ENCODE data around the gene NT5C. TPM values are rescaled to one million over a fixed set of nuclear protein-coding genes. Genes with fewer than 3 reads are reported as not detected.
A peak's percentile ranks its signal among the peaks of the same experiment; 100 is the strongest.

NT5C gene
- total RNA-seq, 2 donors from 2014 or later: 120 to 166 TPM

GRCh38 chr17:75087182-75087557 lies 44.4 kb downstream of the NT5C start:
- H3K4me1 ChIP-seq (replicated peaks): peaks cover 4% of the 10 kb centered on the region
- WGBS: 60% methylated on average over 12 of the region's 12 CpGs
- intact Hi-C loops (cut with DNase I): no loop called here

GRCh38 chr17:75086496-75087181 lies 44.9 kb downstream of the NT5C start:
- 74% methylated on average over 15 of the region's 15 CpGs for WGBS
- TF ChIP-seq, protein P1, sequence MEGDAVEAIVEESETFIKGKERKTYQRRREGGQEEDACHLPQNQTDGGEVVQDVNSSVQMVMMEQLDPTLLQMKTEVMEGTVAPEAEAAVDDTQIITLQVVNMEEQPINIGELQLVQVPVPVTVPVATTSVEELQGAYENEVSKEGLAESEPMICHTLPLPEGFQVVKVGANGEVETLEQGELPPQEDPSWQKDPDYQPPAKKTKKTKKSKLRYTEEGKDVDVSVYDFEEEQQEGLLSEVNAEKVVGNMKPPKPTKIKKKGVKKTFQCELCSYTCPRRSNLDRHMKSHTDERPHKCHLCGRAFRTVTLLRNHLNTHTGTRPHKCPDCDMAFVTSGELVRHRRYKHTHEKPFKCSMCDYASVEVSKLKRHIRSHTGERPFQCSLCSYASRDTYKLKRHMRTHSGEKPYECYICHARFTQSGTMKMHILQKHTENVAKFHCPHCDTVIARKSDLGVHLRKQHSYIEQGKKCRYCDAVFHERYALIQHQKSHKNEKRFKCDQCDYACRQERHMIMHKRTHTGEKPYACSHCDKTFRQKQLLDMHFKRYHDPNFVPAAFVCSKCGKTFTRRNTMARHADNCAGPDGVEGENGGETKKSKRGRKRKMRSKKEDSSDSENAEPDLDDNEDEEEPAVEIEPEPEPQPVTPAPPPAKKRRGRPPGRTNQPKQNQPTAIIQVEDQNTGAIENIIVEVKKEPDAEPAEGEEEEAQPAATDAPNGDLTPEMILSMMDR (IDR thresholded peaks at IDR 0.05): no peak
- TF ChIP-seq POLR2A (IDR thresholded peaks at IDR 0.05) (no peak), POLR2AphosphoS5 (IDR thresholded peaks at IDR 0.05) (no peak)
- Histone ChIP-seq H3K36me3 (no peaks in the 10 kb centered on the region), H3K27me3 (replicated peaks; ENCODE audit: insufficient read depth) (no peaks in the 10 kb centered on the region), H3K27ac (peak overlapping the region; percentile 89 to 91), H3K4me1 (replicated peaks) (peaks cover 3% of the 10 kb centered on the region), H3K4me3 (no peak overlapping the region), H3K9me3 (no peaks in the 10 kb centered on the region)
- DNase-seq (ENCODE audit: low spot score): peak; percentile 42
- intact Hi-C loops (cut with DNase I): no loop called here

More at GRCh38 chr17:75087182-75087557, 44.4 kb downstream of the NT5C start:
- Histone ChIP-seq H3K9me3 (no peaks in the 10 kb centered on the region), H3K27ac (peak overlapping the region; percentile 89 to 91), H3K4me3 (peak overlapping the region; percentile 61 to 67), H3K36me3 (no peaks in the 10 kb centered on the region), H3K27me3 (replicated peaks; ENCODE audit: insufficient read depth) (no peaks in the 10 kb centered on the region)
- TF ChIP-seq, protein P1 (IDR thresholded peaks at IDR 0.05): no peak
- TF ChIP-seq POLR2AphosphoS5 (IDR thresholded peaks at IDR 0.05): no peak
- TF ChIP-seq POLR2A (IDR thresholded peaks at IDR 0.05): no peak
- DNase-seq (ENCODE audit: low spot score): no peak

DNA sequence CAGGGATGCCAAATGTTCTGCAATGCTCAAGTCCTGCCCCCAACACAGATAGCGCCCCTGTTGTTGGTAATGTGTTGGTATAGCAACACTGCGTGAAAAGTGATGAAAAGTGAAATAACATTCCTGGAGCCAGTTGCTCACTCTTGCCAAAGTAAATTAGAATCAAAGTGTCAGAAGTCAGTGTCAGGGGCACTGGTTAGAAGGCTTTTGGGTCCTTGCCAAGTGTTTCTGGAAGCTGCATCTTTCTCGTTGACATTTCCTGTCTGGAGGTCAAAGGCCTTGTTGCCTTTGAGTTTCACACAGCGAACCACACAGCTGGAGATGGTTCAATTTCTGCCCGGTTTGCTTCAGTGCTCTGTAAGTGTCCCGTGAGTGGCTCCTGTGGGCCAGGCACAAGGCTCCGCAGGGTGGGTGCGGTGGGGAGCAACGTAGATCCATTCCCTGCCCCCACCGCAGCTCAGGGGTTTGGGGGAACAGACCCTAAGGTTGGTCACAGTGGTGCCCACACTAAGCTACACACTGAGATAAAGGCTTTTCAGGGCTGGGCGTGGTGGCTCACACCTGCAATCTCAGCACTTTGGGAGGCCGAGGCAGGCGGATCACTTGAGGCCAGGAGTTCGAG lies 47.4 kb downstream of the NT5C start:
- Histone ChIP-seq H3K4me3 (no peak overlapping the region), H3K27ac (no peak overlapping the region), H3K9me3 (no peaks in the 10 kb centered on the region), H3K4me1 (replicated peaks) (no peaks in the 10 kb centered on the region), H3K36me3 (no peaks in the 10 kb centered on the region), H3K27me3 (replicated peaks; ENCODE audit: insufficient read depth) (no peaks in the 10 kb centered on the region)
- WGBS: 73% methylated on average over 14 of the region's 14 CpGs
- DNase-seq (ENCODE audit: low spot score): no peak
- TF ChIP-seq POLR2A (IDR thresholded peaks at IDR 0.05) (no peak), POLR2AphosphoS5 (IDR thresholded peaks at IDR 0.05) (no peak)
- TF ChIP-seq, protein P1 (IDR thresholded peaks at IDR 0.05): no peak
- intact Hi-C loops (cut with DNase I): no loop called here

- Histone ChIP-seq H3K4me1 (replicated peaks) (no peaks in the 10 kb centered on the region), H3K4me3 (no peak overlapping the region), H3K27ac (no peak overlapping the region), H3K27me3 (replicated peaks; ENCODE audit: insufficient read depth) (no peaks in the 10 kb centered on the region), H3K9me3 (no peaks in the 10 kb centered on the region), H3K36me3 (no peaks in the 10 kb centered on the region)
- WGBS: 77% methylated on average over 6 of the region's 6 CpGs
- no peak for DNase-seq (ENCODE audit: low spot score)
- TF ChIP-seq, protein P1 (IDR thresholded peaks at IDR 0.05): no peak
- TF ChIP-seq POLR2A (IDR thresholded peaks at IDR 0.05) (no peak), POLR2AphosphoS5 (IDR thresholded peaks at IDR 0.05) (no peak)
- intact Hi-C loops (cut with DNase I): no loop called here
Measured at GRCh38 chr17:75082683-75083082, 48.9 kb downstream of the NT5C start.
